ENCODE measurements around the gene LIMA1.
"Not testable (repeated sequence)": the region's sequence is repeated elsewhere in the genome, so short reads cannot be mapped to it uniquely, and the experiment has no call there.

LIMA1 gene

GRCh38 chr12:50247665-50248064 is 35.7 kb downstream of the LIMA1 start:
- not testable (repeated sequence) for DNase-seq (ENCODE audit: low read depth)

DNA sequence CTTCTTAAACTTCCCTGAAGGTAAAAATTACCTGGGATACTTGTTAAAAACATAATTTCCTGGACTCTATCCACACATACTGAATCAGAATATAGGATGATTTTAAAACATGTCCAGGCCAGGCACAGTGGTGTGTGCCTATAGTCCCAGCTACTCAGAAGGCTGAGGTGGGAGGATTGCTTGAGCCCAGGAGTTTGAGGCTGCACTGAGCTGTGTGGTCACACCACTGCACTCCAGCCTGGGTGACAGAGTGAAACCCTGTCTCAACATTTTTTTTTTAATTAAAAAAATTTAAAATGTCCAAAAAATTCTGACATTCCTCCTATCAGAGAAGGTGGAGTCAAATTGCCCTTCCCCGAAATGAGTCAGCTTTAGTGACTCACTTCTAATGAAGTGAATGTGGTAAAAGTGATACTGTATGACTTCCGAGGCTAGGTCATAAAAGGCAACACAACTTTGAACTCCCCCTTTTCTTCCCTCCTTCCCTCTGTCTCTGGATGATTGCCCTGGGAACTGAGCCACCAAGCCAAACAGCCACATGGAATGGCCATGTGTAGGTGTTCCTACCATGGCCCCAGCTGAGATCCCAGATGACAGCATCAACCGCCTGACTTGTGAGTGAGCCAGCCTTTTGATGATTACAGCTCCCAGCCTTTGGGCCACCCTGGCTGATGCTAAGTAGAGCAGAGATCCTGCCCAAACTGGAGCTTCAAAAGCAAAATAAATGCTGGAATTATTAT is 36.3 kb downstream of the LIMA1 start:
- no peak for DNase-seq (ENCODE audit: low read depth)

GRCh38 chr12:50246197-50246865 is 37.0 kb downstream of the LIMA1 start:
- no peak for DNase-seq (ENCODE audit: low read depth)

GRCh38 chr12:50243507-50243906 is 39.8 kb downstream of the LIMA1 start:
- no peak for DNase-seq (ENCODE audit: low read depth)

GRCh38 chr12:50242751-50243191 is 40.5 kb downstream of the LIMA1 start:
- no peak for DNase-seq (ENCODE audit: low read depth)

GRCh38 chr12:50241178-50241577 is 42.1 kb downstream of the LIMA1 start:
- no peak for DNase-seq (ENCODE audit: low read depth)

DNA sequence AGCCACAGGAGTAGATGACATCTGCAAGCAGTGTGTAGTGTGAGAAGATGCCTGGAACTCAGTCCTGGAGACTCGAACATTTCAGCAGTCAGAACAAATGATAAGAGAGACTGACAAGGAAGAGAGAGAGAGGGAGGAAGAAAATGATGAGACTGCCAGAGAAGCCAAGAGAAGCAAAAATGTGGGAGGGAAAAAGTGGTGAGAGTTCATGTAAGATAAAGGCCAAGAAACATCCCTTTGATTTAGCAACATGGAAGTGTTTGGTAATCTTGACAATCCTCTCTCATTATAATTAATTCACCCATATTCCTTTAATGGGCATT is 42.6 kb downstream of the LIMA1 start:
- DNase-seq (ENCODE audit: low read depth), result no peak

- no peak for DNase-seq (ENCODE audit: low read depth)
These were observed 43.1 kb downstream of the LIMA1 start for GRCh38 chr12:50240096-50240791.

DNA sequence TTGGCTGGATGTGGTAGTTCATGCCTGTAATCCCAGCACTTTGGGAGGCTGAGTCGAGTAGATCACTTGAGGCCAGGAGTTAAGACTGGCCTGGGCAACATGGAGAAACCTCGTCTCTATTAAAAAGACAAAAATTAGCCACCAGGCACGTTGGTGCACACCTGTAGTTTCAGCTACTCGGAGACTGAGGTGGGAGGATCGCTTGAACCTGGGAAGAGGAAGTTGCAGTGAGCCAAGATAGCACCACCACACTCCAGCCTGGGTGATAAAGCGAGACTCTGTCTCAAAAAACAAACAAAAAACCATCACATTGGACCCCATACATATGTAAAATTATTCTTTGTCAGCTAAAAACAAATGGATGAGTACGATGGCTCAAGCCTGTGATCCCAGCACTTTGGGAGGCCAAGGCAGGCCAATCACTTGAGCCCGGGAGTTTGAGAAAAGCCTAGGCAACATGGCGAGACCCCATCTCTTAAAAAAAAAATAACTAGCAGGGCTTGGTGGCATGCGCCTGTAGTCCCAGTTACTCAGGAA is 43.9 kb downstream of the LIMA1 start:
- DNase-seq (ENCODE audit: low read depth), result no peak

GRCh38 chr12:50234347-50234746 is 49.0 kb downstream of the LIMA1 start:
- DNase-seq (ENCODE audit: low read depth), result no peak

DNA sequence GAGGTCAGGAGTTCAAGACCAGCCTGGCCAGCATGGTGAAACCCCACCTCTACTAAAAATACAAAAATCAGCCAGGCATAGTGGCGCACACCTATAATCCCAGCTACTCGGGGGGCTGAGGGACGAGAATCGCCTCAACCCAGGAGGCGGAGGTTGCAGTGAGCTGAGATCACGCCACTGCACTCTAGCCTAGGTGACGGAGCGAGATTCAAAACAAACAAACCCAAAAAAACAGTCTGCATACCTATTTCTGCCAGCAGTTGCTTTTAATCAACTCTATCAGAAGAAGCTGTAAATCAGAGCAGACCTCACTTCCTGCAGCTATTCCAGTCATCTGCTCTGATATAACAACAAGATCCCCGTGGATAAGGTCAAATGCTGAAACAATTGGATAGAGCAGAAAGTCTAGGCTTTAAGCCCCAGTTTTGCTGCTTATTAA is 50.5 kb downstream of the LIMA1 start:
- no peak for DNase-seq (ENCODE audit: low read depth)

GRCh38 chr12:50232206-50232605 is 51.1 kb downstream of the LIMA1 start:
- DNase-seq (ENCODE audit: low read depth), result no peak

GRCh38 chr12:50231346-50231745 is 52.0 kb downstream of the LIMA1 start:
- no peak for DNase-seq (ENCODE audit: low read depth)

DNA sequence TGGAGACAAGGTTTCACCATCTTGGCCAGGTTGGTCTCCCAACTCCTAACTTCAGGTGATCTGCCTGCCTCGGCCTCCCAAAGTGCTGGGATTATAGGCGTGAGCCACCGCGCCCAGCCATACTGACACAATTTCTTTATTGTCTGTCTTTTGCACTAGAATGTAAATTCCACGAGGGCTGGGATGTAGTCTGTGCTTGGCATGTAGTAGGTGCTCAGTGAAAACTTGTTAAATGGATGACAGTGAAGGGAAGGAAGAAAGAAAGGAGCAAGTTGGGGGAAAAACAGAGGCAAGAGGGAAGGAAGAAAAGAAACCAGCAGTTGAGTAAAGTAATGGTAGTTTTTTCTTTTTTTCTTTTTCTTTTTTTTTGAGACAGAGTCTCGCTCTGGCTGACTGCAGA is 53.1 kb downstream of the LIMA1 start:
- no peak for DNase-seq (ENCODE audit: low read depth)

- no peak for DNase-seq (ENCODE audit: low read depth)
These were observed 59.2 kb downstream of the LIMA1 start for GRCh38 chr12:50224026-50224692.

DNA sequence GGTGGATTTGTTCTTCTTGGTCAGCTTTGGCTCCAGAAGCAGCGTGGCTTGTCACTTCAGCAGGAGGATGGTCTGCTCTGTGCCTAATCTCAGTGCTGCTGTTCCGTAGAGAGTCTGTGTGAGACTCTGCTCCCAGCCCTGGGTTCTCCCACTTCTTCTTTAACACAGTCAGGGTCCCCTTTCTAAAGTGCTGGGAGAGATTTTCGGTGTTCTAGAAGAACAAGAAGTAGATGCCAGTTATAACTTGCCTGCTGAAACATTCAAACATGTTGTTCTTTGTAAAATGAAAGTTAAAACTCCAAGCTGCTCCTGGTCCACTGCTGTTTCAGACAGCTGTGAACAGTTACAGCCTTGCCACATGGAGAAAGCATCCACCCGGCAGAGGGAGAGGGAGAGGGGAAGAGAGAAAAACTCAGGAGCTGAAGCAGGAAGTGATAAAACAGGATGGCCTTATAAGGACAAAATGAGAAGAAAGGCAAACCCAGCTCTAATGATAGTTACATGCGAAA is 61.0 kb downstream of the LIMA1 start:
- no peak for DNase-seq (ENCODE audit: low read depth)

DNA sequence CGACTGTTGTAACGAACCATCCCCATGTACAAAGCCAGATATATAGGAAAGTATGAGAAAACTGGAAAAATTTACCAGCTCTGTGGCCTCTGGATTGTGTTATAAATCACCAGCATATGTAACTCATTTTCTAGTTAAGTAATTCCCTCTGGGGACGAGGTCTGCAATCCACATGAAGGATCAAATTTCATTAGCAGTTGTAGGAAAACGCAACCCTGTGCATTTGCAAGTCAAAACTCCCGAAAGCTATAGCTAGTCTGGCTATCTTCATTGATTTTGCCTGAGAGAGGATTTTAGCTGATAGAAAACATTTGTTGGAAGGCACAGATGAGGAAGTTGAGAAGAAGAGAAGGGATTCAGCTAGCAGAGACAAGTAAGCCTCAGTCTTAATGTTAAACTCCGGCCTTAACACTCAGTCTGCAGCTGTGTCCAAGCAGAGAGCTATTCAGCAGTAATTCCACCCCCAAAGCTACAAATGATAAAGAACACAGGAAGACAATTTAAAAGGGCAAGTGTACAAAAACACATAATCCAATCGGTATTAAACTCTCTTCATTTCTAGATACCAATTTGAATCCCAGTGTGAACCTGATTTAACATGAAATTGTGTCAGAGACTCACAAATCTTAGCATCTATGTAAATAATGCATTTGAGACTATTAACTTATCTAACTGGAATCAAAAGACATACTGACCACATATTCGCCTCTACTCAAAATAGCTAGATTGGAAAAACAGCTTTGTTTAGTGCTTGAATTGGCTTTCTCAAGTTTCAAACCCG is 61.9 kb downstream of the LIMA1 start:
- DNase-seq (ENCODE audit: low read depth), result no peak

DNA sequence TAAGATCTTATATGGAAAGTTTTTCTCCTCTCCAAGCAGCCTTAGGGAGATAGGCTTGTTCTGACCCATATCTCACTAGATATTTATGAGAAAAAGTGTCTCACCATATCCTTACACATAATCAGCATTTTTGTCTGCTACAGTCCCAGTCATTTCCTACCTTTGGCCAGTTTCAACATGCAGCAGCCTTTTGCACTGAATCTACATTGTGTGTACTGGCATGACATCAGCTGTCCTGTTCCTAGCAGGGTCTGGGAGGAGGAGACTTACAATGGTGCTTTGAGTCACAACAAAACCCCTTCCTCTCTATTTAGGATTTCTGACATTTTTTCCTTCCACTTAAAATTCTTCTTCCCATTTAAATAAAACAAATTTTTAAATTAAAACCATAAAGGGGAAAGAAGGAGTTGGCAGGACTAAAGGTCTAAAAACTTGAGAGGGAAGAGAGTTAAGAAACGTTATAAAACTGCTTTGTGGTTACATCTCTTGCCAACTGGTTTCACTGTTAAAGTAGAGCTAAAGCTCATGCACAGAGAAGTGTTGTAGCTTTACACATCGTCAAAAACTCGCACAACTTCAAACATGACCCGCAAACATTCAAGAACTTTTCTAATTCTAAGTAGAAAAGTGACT is 62.8 kb downstream of the LIMA1 start:
- no peak for DNase-seq (ENCODE audit: low read depth)

GRCh38 chr12:50219544-50219943 is 63.8 kb downstream of the LIMA1 start:
- no peak for DNase-seq (ENCODE audit: low read depth)

GRCh38 chr12:50219001-50219400 is 64.3 kb downstream of the LIMA1 start:
- not testable (repeated sequence) for DNase-seq (ENCODE audit: low read depth)

- no peak for DNase-seq (ENCODE audit: low read depth)
These were observed 64.9 kb downstream of the LIMA1 start for GRCh38 chr12:50218386-50218785.
